K562 (cell line): ENCODE data around the gene ACBD5. TPM values are rescaled to one million over a fixed set of nuclear protein-coding genes. Genes with fewer than 3 reads are reported as not detected.

Experiments
- ATAC-seq: fragments of 200-7000 bp; cut with Tn5 transposase; 3 replicates; pipeline ENCODE4 v1.9.1; 2020; ENCODE audit warnings: moderate library complexity
- BruUV-seq: library from RNA; stranded (reverse); fragments of 400-500 nt; replicated peaks from 2 replicates; lab custom pipeline; 2021; lab: Mats Ljungman, UMichigan
- CTCF ChIA-PET: fragments of 300-600 bp; formaldehyde crosslinking; extraction: SDS; loops from one replicate; lab custom pipeline; 2021; ENCODE audit warnings: low intra/inter-chr PET ratio; lab: Yijun Ruan, JAX
- POLR2A ChIA-PET: fragments of 300-600, 350-650 bp; sonication (Branson Sonifier 250); formaldehyde crosslinking; extraction: SDS; loops from one replicate; lab custom pipeline; 2021; ENCODE audit warnings: antibody characterized with exemption, inconsistent platforms; lab: Yijun Ruan, JAX
- DNase-seq, 4 experiments: peaks; one replicate each; pipeline versions ENCODE4 v3.0.0 to v3.0.0-alpha.2; 2011 to 2018; ENCODE audit warnings: low spot score in 3 of 4, mixed read lengths in 3 of 4; ENCODE audit errors: extremely low read depth in 1 of 4
- FAIRE-seq: peaks from 2 replicates; lab custom pipeline; 2011; peaks lifted over from hg19 to GRCh38; lab: Jason Lieb, UNC
- H2AFZ ChIP-seq: 2 replicates; pipeline ENCODE4 v1.6.0; 2011; ENCODE audit warnings: low read depth, low read length, control low read depth, inconsistent platforms
- H3K27ac ChIP-seq: fragments of 200-600 bp; 3 replicates; pipeline ENCODE4 v1.8.0; 2011; ENCODE audit warnings: low read depth, mild to moderate bottlenecking, control low read depth, inconsistent platforms, low read length, moderate library complexity, mixed read lengths; ENCODE audit errors: extremely low read depth
- H3K27me3 ChIP-seq, 2 experiments: fragments of 300-600 bp in 1 of 2; 2 replicates in 1 of 2; 3 replicates in 1 of 2; pipeline versions ENCODE4 v1.6.0 to v1.8.0; 2011; ENCODE audit warnings: inconsistent platforms in 2 of 2, low read length in 2 of 2, mild to moderate bottlenecking in 1 of 2, mixed read lengths in 1 of 2, moderate library complexity in 1 of 2; ENCODE audit not compliant: control insufficient read depth in 2 of 2, insufficient read depth in 2 of 2
- H3K36me3 ChIP-seq: fragments of 300-600 bp; 3 replicates; pipeline ENCODE4 v1.8.0; 2011; ENCODE audit warnings: mild to moderate bottlenecking, low read length, inconsistent platforms; ENCODE audit not compliant: control insufficient read depth, insufficient read depth
- H3K4me1 ChIP-seq, 2 experiments: fragments of 200-600 bp in 1 of 2; replicated peaks in 1 of 2; 2 replicates in 1 of 2; 3 replicates in 1 of 2; pipeline versions ENCODE4 v1.5.1 to v1.8.0; 2011; ENCODE audit warnings: inconsistent platforms in 2 of 2, low read length in 2 of 2, mild to moderate bottlenecking in 1 of 2, mixed read lengths in 1 of 2, moderate library complexity in 1 of 2; ENCODE audit not compliant: control insufficient read depth in 2 of 2, insufficient read depth in 2 of 2
- H3K4me2 ChIP-seq: 2 replicates; pipeline ENCODE4 v1.6.1; 2011; ENCODE audit warnings: low read length, control low read depth, inconsistent platforms, mixed read lengths; ENCODE audit not compliant: insufficient read depth
- H3K4me3 ChIP-seq: fragments of 200-600 bp; sonication (generic), shearing (Covaris generic); 2 replicates; pipeline ENCODE4 v1.5.1; 2016; ENCODE audit warnings: control low read depth, inconsistent platforms
- H3K79me2 ChIP-seq: fragments of 200-600 bp; 3 replicates; pipeline ENCODE4 v1.8.0; 2011; ENCODE audit warnings: low read length, inconsistent platforms; ENCODE audit not compliant: control insufficient read depth, insufficient read depth
- H3K9ac ChIP-seq, 2 experiments: 2 replicates each; pipeline versions ENCODE4 v1.6.0 to v1.6.1; 2011; ENCODE audit warnings: low read depth in 2 of 2, low read length in 2 of 2, control low read depth in 1 of 2, inconsistent platforms in 1 of 2, mild to moderate bottlenecking in 1 of 2, mixed read lengths in 1 of 2; ENCODE audit not compliant: insufficient read depth in 1 of 2
- H3K9me1 ChIP-seq: one replicate; pipeline ENCODE4 v1.6.0; 2011; ENCODE audit warnings: inconsistent platforms, mild to moderate bottlenecking, low read length, moderate library complexity; ENCODE audit not compliant: control insufficient read depth, insufficient read depth
- H3K9me3 ChIP-seq: replicated peaks from 2 replicates; pipeline ENCODE4 v1.5.1; 2011; ENCODE audit warnings: low read depth, low read length, inconsistent platforms; ENCODE audit not compliant: control insufficient read depth, insufficient read depth
- H4K20me1 ChIP-seq: replicated peaks from 2 replicates; pipeline ENCODE4 v1.6.1; 2011; ENCODE audit warnings: low read length, inconsistent platforms, mixed read lengths; ENCODE audit not compliant: control insufficient read depth, insufficient read depth
- ATF1 ChIP-seq, 2 experiments: fragments of 450-650 bp in 1 of 2; IDR thresholded peaks; 2 replicates each; pipeline ENCODE4 v1.6.1; 2016; ENCODE audit warnings: missing compliant biosample characterization in 1 of 2, missing genetic modification characterization in 1 of 2
- E2F3 ChIP-seq: fragments of 250-450 bp; sonication (Bioruptor Pico); IDR thresholded peaks from 2 replicates; pipeline ENCODE4 v1.4.0; 2020; ENCODE audit warnings: mild to moderate bottlenecking
- ETV6 ChIP-seq, 3 experiments: fragments of 150-350 bp in 1 of 3; sonication (generic) in 1 of 3; formaldehyde crosslinking in 1 of 3; IDR thresholded peaks; 2 replicates each; pipeline versions ENCODE4 v1.6.1 to v1.8.0; 2014 to 2022; ENCODE audit warnings: borderline replicate concordance in 2 of 3, low read depth in 2 of 3, antibody characterized with exemption in 1 of 3, low read length in 1 of 3, mild to moderate bottlenecking in 1 of 3, missing genetic modification reagents in 1 of 3
- FOSL1 ChIP-seq: fragments of 200-800 bp; sonication (Bioruptor generic); conservative IDR thresholded peaks from 2 replicates; pipeline ENCODE4 v1.6.1; 2016; ENCODE audit warnings: missing genetic modification characterization, missing compliant biosample characterization
- FUS ChIP-seq: fragments of 200-400 bp; formaldehyde crosslinking; optimal IDR thresholded peaks from 2 replicates; pipeline ENCODE3; 2017; ENCODE audit warnings: low read depth, low read length
- ZBTB1 ChIP-seq: sonication (generic); formaldehyde crosslinking; IDR thresholded peaks from 2 replicates; pipeline ENCODE4 v1.8.1; 2023; ENCODE audit warnings: missing genetic modification reagents, low read depth, mild to moderate bottlenecking, borderline replicate concordance
- ZBTB17 ChIP-seq: fragments of 450-650 bp; formaldehyde crosslinking; IDR thresholded peaks from 2 replicates; pipeline ENCODE4 v1.4.0; 2020; ENCODE audit warnings: mild to moderate bottlenecking
- ZBTB26 ChIP-seq: fragments of 450-650 bp; formaldehyde crosslinking; IDR thresholded peaks from 2 replicates; pipeline ENCODE4 v1.4.0; 2022; ENCODE audit warnings: missing genetic modification characterization
- ZBTB7A ChIP-seq: IDR thresholded peaks from 2 replicates; pipeline ENCODE4 v1.6.1; 2011; ENCODE audit warnings: low read depth, mild to moderate bottlenecking, low read length, moderate library complexity, borderline replicate concordance; ENCODE audit not compliant: control insufficient read depth
- ZC3H4 ChIP-seq: sonication (generic); formaldehyde crosslinking; IDR thresholded peaks from 2 replicates; pipeline ENCODE4 v1.9.0; 2021; ENCODE audit warnings: missing genetic modification reagents, borderline replicate concordance
- WGBS: fragments of 100-300 bp; shearing (Covaris generic); methylation state at CpG from one replicate; pipeline ENCODE4 v1.1.6; 2016; ENCODE audit warnings: low coverage, mixed read lengths; ENCODE audit not compliant: insufficient coverage; ENCODE audit errors: missing lambda C conversion rate; 5-methylcytosine and 5-hydroxymethylcytosine counted together
- in situ Hi-C: fragments of 300-500 bp; cut with MboI; formaldehyde crosslinking; loops from 4 replicates; pipeline ENCODE4 v1.15.0; 2018; ENCODE audit warnings: inconsistent platforms, mixed read lengths
- intact Hi-C: fragments of 100-400 bp; cut with micrococcal nuclease; formaldehyde crosslinking; loops from 2 replicates; pipeline ENCODE4 v1.14.2; 2022
- polyA plus RNA-seq, 8 experiments: library from polyadenylated mRNA; depleted of rRNA in 4 of 8; stranded (reverse) in 5 of 8; unstranded in 3 of 8; fragments of >200 nt; fragmentation: Nextera tagmentation in 2 of 8; fragmentation: Illumina TruSeq in 1 of 8; extraction: Ambion mirVana in 2 of 8; extraction: Trizol in 1 of 8; gene quantifications; 2 replicates each; pipeline versions ENCODE4 v1.2.1 to v1.2.3, GENCODE V29; 2011 to 2014; ENCODE audit warnings: inconsistent platforms in 1 of 8, missing spikeins in 1 of 8
- total RNA-seq, 7 experiments: library from RNA; depleted of rRNA in 6 of 7; stranded (reverse); fragments of >200 nt in 6 of 7; fragmentation: Illumina TruSeq in 2 of 7; extraction: Trizol in 2 of 7; gene quantifications; 2 replicates each; pipeline versions ENCODE4 v1.2.1 to v1.2.3, GENCODE V29; 2011 to 2021; ENCODE audit warnings: low replicate concordance in 1 of 7
- TF ChIP-seq, protein P1 (sequence below): fragments of 250-450 bp; sonication (Bioruptor Pico); IDR thresholded peaks from 2 replicates; pipeline ENCODE4 v1.5.0; 2021; ENCODE audit warnings: mild to moderate bottlenecking, moderate library complexity
- TF ChIP-seq, protein P2 (sequence below), 2 experiments: fragments of 450-650 bp in 1 of 2; sonication (generic) in 1 of 2; formaldehyde crosslinking in 1 of 2; IDR thresholded peaks in 1 of 2; conservative IDR thresholded peaks in 1 of 2; 2 replicates each; pipeline versions ENCODE4 v1.6.1 to v1.8.1; 2016 to 2023; ENCODE audit warnings: mild to moderate bottlenecking in 2 of 2, moderate library complexity in 2 of 2, inconsistent platforms in 1 of 2, missing genetic modification reagents in 1 of 2

The ACBD5 gene
- total and polyA plus RNA-seq, 9 of the 15 experiments (the other 6 are each of a cell fraction or from before 2014, with no cell fraction given): 1.5 to 10.3 (median 7.8) TPM

GRCh38 chr10:27155066-27155754 is 85.4 kb downstream of the ACBD5 start, which contains the start of gene MASTL:
MASTL (plus strand) TSS chr10:27155352; CDS start chr10:27155427, 75 bp downstream.
- H3K4me3 ChIP-seq: peak within 1 kb of the TSS; percentile 70
- DNase-seq: peak; percentile 92 to 96 (median 94)
- H3K9me3 ChIP-seq: no peaks in the 10 kb centered on the region
- H3K4me1 ChIP-seq: peaks cover 7 to 16% of the 10 kb centered on the region in 2 experiments; a peak in 4 of 5 replicates
- under 1% methylated on average over 34 of the region's 55 CpGs for WGBS
- FAIRE-seq: peak; percentile 84
- intact Hi-C loops: loop anchor here (2.0 to 10.0 kb wide), 2 partner anchors 88 to 290 kb away; partner anchors contain the start of gene ABI1
- H3K4me2 ChIP-seq: peak within 1 kb of the TSS; percentile 97
- no peaks in the 10 kb centered on the region for H3K9me1 ChIP-seq
- H3K27ac ChIP-seq: peak within 1 kb of the TSS; percentile 98
- peak; percentile 90 for ATAC-seq
- peak within 1 kb of the TSS; percentile 89 for H2AFZ ChIP-seq
- H4K20me1 ChIP-seq: peaks cover 9% of the 10 kb centered on the region; the same call in 1 of the 2 replicates
- POLR2A ChIA-PET: interaction anchor here (1.6 to 2.3 kb wide), 3 partner anchors 11 to 15 kb away, joined by 5 to 12 read pairs (median 8); no protein-coding TSS in a partner anchor
- CTCF ChIA-PET: no interaction called here
- in situ Hi-C loops: no loop called here
- H3K36me3 ChIP-seq: peaks cover 45% of the 10 kb centered on the region
- no peaks in the 10 kb centered on the region for H3K27me3 ChIP-seq
- H3K9ac ChIP-seq: peak within 1 kb of the TSS; percentile 98 to 100
- TSS peak; percentile 55 for BruUV-seq
- H3K79me2 ChIP-seq: peaks cover 89% of the 10 kb centered on the region
- TF ChIP-seq ZBTB7A (peak; percentile 72; the same call in 1 of the 2 replicates), ZBTB17 (CRISPR knock-in tag) (no peak), ATF1 (CRISPR knock-in tag; IDR thresholded peaks at IDR 0.05) (peak; percentile 76), ATF1 (tag; IDR thresholded peaks at IDR 0.05) (peak; percentile 99), ETV6 (IDR thresholded peaks at IDR 0.05; ENCODE audit: borderline replicate concordance in 1 of 2, low read depth in 2 of 2, low read length in 1 of 2) (no peak), ETV6 (CRISPR knock-in tag; IDR thresholded peaks at IDR 0.05; ENCODE audit: borderline replicate concordance) (no peak), E2F3 (CRISPR knock-in tag) (0 out of 2 replicates have a peak, but pooled peaks have one; percentile 76), ZBTB26 (CRISPR knock-in tag) (no peak), FUS (no peak), ZC3H4 (CRISPR knock-in tag) (no peak), ZBTB1 (CRISPR knock-in tag) (0 out of 2 replicates have a peak, but pooled peaks have one; percentile 27), FOSL1 (tag) (peak; percentile 24; the same call in 1 of the 2 replicates)
- TF ChIP-seq, protein P1, sequence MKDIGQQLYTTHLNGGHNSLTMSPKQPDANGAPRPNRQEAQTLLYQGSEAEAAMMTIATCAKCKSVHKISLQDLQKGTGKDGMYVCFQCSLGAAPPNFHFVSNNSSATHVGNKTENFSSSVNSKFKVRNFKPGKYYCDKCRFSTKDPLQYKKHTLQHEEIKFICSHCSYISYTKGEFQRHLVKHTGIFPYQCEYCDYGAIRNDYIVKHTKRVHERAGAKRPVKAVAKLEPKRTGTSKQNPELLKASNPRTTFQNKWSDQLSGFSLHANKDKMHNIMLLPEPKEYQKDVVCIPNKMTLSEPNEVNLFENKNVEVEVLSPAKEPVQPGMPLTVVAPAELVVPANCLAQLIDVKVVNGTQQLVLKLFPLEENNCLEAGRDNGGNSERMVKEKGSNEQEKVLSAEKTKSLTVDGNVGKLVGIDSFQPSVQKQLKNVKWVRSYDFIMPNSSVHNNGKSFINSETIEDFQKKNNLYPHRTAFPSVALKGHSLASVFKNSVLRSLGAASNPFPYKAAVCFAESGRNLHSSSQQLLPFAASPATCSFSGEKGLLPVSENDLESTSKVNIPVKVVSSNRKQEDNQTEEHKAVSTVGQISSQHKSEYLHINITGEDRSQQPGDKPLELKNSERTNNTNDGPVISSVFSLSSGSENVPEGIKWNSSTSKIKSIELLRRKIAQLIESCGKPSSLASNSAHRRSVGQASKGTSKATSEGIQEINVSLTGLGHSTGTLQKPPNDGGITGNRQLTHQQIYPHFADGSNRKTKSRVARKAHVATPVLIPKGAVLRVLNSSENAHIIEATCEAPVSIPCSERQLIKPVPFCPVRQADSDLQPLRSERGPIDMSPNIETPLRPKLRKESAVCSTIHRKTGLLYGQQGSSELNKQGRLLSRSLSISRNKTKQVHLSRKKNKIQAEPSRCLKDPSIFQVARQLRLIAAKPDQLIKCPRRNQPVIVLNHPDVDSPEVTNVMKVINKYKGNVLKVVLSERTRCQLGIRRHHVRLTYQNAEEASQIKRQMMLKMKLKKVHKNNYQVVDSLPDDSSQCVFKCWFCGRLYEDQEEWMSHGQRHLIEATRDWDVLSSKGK (CRISPR knock-in tag): no peak
- TF ChIP-seq, protein P2, sequence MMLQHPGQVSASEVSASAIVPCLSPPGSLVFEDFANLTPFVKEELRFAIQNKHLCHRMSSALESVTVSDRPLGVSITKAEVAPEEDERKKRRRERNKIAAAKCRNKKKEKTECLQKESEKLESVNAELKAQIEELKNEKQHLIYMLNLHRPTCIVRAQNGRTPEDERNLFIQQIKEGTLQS (IDR thresholded peaks at IDR 0.05): peak; percentile 97
- TF ChIP-seq, protein P2 (CRISPR knock-in tag; conservative IDR thresholded peaks at IDR 0.05): no peak
